Measurements from ENCODE around the gene CHD1. TPM values are rescaled to one million over a fixed set of nuclear protein-coding genes. Genes with fewer than 3 reads are reported as not detected.

The CHD1 gene
- total RNA-seq, 4 donors from 2014 or later, result 27.3 to 48.5 (median 41.4) TPM

DNA sequence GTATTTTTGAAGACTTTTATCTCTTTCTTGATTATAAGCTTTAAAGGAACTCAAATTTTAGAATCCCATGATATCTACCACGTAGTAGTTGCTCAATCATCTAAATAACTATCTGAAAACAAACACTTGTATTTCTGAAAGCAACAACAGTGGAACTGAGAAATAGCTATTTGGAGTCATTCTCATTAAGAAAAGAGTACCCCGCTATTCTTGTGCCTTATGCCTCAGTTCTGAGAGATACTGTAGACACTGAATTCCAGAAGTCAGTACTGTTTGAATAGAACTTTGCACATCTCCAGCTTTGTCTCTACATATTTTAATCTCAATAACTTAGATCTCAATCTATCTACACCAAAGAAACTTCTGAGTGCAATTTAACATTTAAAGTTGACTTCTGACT, 11.4 kb downstream of the CHD1 start:
- intact Hi-C loops (cut with DNase I), result no loop called here
- peaks cover 0 to 43% (median 3%) of the 10 kb centered on the region in 3 donors for H3K4me1 ChIP-seq
- 78 to 83% methylated on average over 2 of the region's 2 CpGs for WGBS, 2 donors
- no peak overlapping the region for H3K4me3 ChIP-seq
- peaks cover 0 to 52% (median 4%) of the 10 kb centered on the region in 3 donors for H3K36me3 ChIP-seq
- DNase-seq, result no peak
- H3K9me3 ChIP-seq, result no peaks in the 10 kb centered on the region
- no peak overlapping the region for H3K27ac ChIP-seq
- no peaks in the 10 kb centered on the region for H3K27me3 ChIP-seq
- TF ChIP-seq, protein P1, sequence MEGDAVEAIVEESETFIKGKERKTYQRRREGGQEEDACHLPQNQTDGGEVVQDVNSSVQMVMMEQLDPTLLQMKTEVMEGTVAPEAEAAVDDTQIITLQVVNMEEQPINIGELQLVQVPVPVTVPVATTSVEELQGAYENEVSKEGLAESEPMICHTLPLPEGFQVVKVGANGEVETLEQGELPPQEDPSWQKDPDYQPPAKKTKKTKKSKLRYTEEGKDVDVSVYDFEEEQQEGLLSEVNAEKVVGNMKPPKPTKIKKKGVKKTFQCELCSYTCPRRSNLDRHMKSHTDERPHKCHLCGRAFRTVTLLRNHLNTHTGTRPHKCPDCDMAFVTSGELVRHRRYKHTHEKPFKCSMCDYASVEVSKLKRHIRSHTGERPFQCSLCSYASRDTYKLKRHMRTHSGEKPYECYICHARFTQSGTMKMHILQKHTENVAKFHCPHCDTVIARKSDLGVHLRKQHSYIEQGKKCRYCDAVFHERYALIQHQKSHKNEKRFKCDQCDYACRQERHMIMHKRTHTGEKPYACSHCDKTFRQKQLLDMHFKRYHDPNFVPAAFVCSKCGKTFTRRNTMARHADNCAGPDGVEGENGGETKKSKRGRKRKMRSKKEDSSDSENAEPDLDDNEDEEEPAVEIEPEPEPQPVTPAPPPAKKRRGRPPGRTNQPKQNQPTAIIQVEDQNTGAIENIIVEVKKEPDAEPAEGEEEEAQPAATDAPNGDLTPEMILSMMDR (IDR thresholded peaks at IDR 0.05), result no peak
- TF ChIP-seq POLR2A (IDR thresholded peaks at IDR 0.05), result no peak

DNA sequence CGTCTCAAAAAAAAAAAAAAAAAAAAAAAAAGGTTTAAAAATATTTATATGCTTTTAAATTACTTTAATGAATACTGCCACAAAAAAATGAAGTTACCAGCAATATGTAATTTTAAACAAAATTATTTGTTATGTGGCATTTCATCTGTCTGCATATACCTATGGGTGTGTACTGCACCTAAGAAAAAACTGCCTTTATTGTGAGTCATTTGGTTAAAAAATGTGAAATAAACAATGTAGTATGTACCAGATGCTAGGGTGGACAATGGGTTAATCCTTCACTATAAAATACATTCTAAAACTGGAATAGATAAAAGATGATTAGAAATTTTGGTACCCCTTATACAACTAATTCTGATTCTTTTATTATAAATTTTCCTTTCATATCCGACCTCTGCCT, 12.3 kb downstream of the CHD1 start:
- TF ChIP-seq, protein P1 (IDR thresholded peaks at IDR 0.05), result no peak
- TF ChIP-seq POLR2A (IDR thresholded peaks at IDR 0.05), result no peak
- Histone ChIP-seq H3K4me1 (peaks cover 0 to 38% (median under 1%) of the 10 kb centered on the region in 3 donors), H3K36me3 (peaks cover 0 to 46% (median 4%) of the 10 kb centered on the region in 3 donors), H3K4me3 (no peak overlapping the region), H3K27ac (no peak overlapping the region), H3K9me3 (no peaks in the 10 kb centered on the region), H3K27me3 (no peaks in the 10 kb centered on the region)
- no peak for DNase-seq
- intact Hi-C loops (cut with DNase I), result no loop called here
- 62 to 77% methylated on average over 2 of the region's 2 CpGs for WGBS, 2 donors

DNA sequence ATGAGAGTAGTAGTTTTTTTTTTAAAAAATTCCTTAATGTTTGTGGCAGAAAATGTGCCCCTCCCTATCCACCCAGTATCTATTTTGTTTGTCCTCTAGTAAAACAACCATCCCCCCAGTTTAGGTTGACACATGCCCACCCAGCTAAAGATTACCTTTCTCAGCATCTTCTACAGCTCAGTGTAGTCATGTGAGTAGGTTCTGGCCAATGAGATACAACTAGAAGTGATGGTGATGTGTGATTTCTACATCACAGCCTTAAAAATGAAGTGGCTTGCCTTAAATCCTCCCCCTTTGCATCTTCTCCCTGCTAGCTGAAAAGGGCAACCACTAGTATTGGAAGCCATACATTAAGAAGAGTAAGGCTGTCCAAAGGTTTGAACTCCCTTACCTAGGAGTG, 14.9 kb downstream of the CHD1 start:
- TF ChIP-seq, protein P1 (IDR thresholded peaks at IDR 0.05), result no peak
- no peak for TF ChIP-seq POLR2A (IDR thresholded peaks at IDR 0.05)
- H3K27ac ChIP-seq, result no peak overlapping the region
- intact Hi-C loops (cut with DNase I), result no loop called here

DNA sequence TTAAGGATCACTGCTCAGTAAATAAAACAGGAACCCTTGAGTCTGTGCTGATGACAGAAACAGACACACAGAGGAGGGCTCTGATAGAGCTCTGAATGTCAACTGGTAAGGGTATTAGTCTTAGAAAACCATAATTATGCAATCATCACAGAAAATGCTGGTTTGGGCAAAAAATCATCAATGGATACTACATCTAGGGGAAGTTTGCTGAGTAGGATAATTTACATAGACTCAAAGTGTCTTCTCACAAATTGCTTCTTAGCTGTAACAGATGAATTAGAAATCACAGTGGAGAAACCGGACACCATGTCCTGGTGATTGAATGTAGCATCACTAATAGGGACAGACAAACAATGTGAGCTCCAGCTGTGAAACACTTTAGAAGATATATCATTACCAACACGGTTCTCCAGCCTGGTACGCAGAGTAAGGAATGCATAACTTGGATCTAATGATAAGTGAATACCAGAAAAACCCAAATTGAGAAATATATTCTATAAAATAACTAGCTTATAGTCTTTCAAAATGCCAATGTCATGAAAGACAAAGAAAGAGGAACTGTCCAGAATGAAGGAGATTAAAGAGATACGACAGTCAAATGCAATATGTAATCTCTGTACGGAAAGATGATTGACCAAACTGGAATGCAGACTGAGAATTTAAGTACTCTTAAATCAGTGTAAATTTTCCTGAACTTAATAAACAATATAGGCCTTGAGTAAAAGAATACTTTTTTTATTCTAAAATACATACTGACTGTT, 17.3 kb downstream of the CHD1 start:
- no peak for DNase-seq
- TF ChIP-seq, protein P1 (IDR thresholded peaks at IDR 0.05), result no peak
- no peak for TF ChIP-seq POLR2A (IDR thresholded peaks at IDR 0.05)
- Histone ChIP-seq H3K27me3 (no peaks in the 10 kb centered on the region), H3K4me3 (no peak overlapping the region), H3K36me3 (peaks cover 0 to 10% (median 0%) of the 10 kb centered on the region in 3 donors), H3K27ac (no peak overlapping the region), H3K4me1 (peaks cover 0 to 31% (median 0%) of the 10 kb centered on the region in 3 donors), H3K9me3 (no peaks in the 10 kb centered on the region)
- WGBS, 2 donors, result 76 to 79% methylated on average over 5 of the region's 5 CpGs
- intact Hi-C loops (cut with DNase I), result no loop called here

More for the DNA sequence above, 14.9 kb downstream of the CHD1 start:
- no peak for DNase-seq
- H3K36me3 ChIP-seq, result peaks cover 0 to 20% (median 0%) of the 10 kb centered on the region in 3 donors
- no peaks in the 10 kb centered on the region for H3K9me3 ChIP-seq
- no peak overlapping the region for H3K4me3 ChIP-seq
- no peaks in the 10 kb centered on the region for H3K27me3 ChIP-seq
- H3K4me1 ChIP-seq, result peaks cover 0 to 31% (median 0%) of the 10 kb centered on the region in 3 donors

DNA sequence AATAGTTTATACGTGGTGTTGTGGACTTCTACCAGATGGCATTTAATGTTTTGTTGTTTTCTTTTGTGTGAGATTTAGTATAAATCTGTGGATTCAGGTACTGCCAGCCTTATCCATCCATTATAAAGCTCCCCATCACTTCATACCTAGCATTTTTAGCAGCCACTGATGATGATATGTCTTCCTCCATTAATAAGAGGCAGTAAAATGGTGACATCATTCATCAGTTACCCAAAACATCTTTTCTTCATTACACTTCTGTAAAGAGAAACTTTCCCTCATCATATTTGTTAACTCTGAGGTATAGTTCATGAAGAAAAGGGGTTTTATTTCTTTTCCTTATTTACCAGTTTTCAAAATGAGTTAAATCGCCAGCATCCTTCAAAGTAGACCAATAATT, 19.4 kb downstream of the CHD1 start:
- Histone ChIP-seq H3K4me3 (no peak overlapping the region), H3K27me3 (no peaks in the 10 kb centered on the region), H3K4me1 (peaks cover 0 to 31% (median 0%) of the 10 kb centered on the region in 3 donors), H3K36me3 (peaks cover 0 to 15% (median 0%) of the 10 kb centered on the region in 3 donors), H3K27ac (no peak overlapping the region), H3K9me3 (no peaks in the 10 kb centered on the region)
- DNase-seq, result no peak
- no peak for TF ChIP-seq POLR2A (IDR thresholded peaks at IDR 0.05)
- TF ChIP-seq, protein P1 (IDR thresholded peaks at IDR 0.05), result no peak
- WGBS, 2 donors, result 77 to 87% methylated on average over 2 of the region's 2 CpGs
- intact Hi-C loops (cut with DNase I), result loop anchor here (5.0 kb wide), 2 partner anchors 123 to 153 kb away; no protein-coding TSS in a partner anchor
